ENCODE results near the gene CTDNEP1.

CTDNEP1 gene

DNA sequence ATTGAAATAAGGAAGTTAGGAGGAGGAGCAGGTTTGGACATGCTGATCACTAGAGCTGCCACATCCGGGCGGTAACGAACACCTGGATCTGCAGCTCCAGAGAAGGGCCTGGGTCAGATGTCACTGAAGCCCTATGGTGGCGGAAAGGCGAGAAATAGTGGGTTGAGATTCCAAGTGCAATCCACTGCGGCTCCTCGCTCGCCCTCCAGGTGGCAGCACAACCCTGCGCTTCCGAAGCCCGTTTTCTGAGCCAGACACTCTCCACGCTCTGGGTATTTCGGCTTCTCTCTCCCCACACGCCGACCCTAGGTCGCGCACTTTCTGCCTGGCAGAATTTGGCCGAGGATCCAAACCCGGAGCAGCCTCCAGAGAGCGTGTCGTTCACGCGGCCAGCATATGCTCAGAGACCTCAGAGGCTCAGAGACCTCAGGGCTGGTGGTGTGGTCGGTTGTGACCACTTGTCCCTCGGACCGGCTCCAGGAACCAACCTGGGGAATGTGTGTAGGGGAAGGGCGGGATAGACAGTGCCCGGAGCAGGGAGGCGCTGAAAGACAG is 29.1 kb upstream of the CTDNEP1 start:
- DNase-seq (ENCODE audit: low read depth in 4 of 4, low spot score in 1 of 4): peak; percentile 74 to 79 (median 76)

DNA sequence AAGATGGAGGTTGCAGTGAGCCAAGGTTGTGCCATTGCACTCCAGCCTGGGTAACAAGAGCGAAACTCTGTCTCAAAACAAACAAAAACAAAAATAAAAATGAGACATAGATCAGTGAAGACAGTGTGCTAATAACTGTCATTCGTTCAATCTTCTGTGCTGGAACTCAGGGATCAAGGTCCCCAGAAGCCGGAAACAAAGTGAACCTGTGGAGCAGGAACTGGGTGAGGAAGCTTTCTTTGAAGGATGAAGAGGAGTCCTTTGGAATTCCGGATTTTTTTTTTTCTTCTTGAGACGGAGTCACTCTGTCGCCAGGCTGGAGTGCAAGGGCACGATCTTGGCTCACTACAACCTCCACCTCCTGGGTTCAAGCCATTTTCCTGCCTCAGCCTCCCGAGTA is 27.9 kb upstream of the CTDNEP1 start:
- DNase-seq (ENCODE audit: low read depth in 4 of 4, low spot score in 1 of 4): no peak

DNA sequence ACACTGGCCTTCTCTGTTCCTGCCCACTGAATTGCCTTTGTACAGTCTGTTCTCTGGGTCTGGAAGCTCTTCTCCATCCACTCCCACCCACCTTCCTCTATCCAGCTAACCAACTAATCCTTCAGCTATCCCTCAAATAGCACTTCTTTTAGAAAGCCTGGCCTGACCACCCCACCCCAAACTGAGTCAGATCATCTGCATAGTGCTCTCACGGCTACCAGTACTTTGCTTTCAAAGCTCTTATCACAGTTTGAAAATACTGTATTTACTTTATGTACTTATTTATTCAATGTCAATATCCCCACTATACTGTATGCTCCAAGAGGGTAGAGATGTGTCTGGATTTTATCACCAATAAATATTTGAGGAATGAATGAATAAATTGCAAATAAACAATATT is 15.2 kb upstream of the CTDNEP1 start:
- no peak for DNase-seq (ENCODE audit: low read depth in 4 of 4, low spot score in 1 of 4)

DNA sequence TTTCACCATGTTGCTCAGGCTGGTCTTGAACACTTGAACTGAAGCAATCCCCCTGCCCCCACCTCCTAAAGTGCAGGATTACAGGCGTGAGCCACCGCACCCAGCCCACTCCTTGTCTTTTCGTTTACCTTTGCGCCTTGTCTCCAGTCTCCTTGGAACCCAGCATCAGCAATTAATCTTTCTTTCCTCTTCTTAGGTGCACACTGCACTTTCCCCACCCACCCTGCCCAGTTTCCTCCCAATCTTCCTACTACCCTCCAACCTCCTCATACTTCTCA is 12.2 kb upstream of the CTDNEP1 start:
- no peak for DNase-seq (ENCODE audit: low read depth in 4 of 4, low spot score in 1 of 4)

DNA sequence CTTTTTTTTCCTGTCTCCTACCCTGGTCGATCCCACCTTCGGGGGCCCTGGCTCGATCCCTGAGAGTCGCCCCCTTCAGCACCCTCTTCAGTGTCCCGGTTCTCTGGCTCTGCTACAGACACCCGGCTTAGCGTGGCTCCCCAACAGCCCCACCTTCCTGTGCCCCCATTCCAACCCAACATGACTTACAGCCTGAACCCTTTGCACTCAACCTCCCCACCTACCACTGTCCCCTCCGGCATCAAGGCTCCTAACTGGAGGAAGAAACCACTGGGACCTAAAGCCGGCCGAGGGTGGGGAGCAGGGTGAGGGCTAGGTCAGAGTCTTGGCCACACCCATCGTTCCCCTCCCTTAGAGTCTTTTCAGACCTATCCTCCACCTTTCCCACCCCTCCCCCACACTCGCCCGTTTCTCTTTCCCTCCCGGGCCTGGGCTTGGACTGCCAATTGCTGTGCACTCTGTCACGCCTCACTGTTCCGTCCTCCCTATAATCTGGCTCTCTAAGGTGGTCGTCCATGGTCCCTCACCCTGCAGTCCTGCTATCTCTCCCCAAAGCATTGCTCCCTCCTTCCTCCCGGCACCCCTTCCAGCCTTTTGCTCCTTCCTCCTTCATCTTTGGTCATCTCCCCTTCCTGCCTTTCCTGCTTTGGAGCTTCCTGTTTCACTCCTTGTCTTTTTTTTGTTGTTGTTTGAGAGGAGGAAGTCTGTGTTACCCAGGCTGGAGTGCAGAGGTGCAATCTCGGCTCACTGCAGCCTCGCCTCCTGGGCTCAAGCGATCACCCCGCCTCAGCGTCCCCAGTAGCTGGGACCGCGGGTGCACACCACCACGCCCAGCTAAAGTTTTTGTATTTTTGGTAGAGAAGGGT is 11.6 kb upstream of the CTDNEP1 start:
- DNase-seq (ENCODE audit: low read depth in 4 of 4, low spot score in 1 of 4): no peak

DNA sequence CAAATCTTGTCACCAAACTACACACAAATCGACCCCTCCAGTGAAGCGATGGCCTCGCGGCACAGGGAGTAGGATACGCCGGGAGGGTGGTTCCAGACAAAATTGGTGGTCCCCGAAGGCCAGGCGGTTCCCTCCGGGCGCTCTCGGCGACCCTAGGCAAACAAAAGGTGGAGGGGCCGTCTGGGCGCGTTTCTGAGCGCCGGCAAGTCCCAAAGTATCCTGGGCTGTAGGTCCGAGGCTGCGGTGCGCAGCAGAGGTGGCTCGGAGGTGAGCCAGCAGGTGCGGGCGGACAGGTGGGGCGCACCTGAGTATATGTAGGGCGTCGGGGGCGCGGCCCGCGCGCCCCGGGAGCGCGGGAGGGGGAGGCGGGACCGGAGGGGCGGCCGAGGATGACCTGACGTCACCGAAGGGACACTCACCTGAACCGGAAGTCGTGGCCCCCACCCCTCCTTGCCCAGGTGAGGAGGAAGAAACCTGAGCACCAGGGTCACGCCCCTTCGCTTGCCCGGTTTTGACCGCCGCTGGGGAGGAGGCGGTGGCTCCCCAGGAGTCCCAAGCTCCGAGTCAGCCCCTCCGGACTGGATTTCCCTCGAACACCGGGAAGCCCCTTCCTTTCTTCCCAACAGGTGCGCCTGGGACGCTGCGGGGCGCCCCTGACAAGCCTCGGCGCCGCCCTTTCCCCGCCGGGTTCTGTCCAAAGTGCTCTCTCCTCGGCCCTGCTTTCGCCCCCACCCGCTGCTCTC is 10.8 kb upstream of the CTDNEP1 start, which contains the start of gene CLDN7:
Gene CLDN7 (minus strand): TSS at position 287 of the 743 bp plus-strand sequence. CDS start 435 bp downstream, outside the sequence.
- DNase-seq (ENCODE audit: low read depth in 4 of 4, low spot score in 1 of 4): no peak

DNA sequence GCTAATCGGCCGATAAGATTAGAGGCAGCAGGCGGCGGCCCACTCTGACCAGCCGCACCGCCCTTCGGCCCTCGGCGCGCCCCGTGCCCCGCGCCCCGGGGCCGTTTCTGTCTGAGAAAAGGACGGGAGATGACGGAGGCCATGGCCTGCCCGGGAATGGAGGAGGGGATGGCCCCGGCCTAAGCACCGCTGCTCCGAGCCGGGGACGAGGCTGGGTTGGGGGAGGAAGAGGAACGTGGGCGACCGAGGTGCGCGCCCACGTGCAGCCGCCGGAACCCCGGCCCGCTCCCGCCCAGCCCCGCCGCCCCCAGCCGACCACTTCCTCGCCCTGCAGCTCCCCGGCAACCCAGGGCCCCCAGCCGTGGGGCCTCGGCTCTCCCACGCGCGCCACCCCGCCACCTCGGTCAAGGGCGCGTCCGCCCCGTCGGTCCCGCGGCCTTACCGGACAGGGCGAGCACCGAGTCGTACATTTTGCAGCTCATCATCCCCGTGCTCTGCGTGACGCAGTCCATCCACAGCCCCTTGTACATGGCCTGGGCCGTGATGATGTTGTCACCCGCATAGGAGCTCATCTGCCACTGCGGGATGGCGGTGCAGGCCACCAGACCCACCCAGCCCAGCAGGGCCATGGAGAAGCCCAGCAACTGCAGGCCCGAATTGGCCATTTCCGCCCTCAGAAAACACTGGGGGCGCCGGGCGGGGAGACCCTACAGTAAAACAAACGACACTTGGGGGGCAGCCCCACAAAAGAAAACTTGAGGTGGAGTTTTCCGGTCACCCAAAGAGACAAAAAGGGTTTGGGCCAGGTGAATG is 10.1 kb upstream of the CTDNEP1 start:
- no peak for DNase-seq (ENCODE audit: low read depth in 4 of 4, low spot score in 1 of 4)

DNA sequence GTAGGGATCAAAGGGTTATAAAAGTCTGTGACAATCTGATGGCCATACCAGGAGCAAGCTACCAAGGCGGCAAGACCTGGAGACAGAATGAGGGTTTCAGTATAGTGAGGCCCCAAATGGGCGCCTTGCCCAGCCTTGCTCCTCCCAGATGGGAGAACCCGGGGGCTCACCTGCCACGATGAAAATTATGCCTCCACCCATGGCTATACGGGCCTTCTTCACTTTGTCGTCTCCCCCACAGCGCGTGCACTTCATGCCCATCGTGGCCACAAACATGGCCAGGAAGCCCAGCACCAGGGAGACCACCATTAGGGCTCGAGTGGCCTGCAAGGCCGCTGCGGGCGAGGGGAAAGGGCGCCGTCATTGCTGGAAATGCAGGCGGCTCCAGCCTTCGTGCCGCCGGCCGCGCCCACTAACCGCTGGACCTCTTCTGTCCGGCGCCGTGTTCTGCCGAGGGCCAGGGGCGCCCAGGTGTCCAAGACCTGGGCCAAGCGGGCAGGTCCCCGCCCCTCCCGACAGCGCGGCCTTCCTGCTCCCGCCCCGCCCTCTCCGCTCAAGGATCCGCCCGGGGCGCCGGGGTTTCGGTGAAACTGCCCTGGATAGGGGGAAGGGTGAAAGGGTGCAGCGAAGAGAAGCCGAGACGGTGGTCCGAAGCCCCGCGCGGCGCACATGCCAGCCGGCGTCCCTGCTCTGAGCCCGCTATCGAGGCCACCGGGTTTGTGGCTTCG is 9.3 kb upstream of the CTDNEP1 start:
- no peak for DNase-seq (ENCODE audit: low read depth in 4 of 4, low spot score in 1 of 4)

DNA sequence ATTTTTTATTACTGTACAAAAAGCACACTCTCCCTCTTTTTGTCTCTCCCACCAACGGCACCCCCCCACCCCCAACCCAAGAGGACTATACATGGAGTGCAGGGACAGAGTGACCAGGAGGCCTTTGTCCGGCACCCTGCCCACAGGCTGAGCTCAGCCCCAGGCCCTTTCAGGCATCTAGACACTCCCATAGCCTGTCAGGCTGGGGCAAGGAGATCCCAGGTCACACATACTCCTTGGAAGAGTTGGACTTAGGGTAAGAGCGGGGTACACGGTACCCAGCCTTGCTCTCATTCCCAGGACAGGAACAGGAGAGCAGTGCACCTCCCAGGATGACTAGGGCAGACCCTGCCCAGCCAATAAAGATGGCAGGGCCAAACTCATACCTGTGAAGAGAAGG is 8.6 kb upstream of the CTDNEP1 start:
- no peak for DNase-seq (ENCODE audit: low read depth in 4 of 4, low spot score in 1 of 4)

DNA sequence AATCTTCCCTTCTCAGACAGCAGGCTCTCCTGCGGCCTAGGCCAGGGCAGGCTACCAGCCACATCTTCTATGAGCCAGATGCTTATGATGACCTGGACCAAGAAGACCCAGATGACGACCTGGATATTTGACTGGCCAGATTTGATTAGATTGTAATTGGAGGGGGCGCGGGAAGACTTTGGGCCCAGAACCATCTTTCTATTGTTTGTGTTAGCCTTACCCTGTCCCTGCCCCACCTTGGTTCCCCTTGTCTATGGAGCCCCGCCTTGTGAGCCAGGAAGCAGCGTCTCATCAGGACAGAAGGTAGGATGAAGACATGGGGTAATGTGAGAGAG is 8.0 kb upstream of the CTDNEP1 start:
- no peak for DNase-seq (ENCODE audit: low read depth in 4 of 4, low spot score in 1 of 4)

DNA sequence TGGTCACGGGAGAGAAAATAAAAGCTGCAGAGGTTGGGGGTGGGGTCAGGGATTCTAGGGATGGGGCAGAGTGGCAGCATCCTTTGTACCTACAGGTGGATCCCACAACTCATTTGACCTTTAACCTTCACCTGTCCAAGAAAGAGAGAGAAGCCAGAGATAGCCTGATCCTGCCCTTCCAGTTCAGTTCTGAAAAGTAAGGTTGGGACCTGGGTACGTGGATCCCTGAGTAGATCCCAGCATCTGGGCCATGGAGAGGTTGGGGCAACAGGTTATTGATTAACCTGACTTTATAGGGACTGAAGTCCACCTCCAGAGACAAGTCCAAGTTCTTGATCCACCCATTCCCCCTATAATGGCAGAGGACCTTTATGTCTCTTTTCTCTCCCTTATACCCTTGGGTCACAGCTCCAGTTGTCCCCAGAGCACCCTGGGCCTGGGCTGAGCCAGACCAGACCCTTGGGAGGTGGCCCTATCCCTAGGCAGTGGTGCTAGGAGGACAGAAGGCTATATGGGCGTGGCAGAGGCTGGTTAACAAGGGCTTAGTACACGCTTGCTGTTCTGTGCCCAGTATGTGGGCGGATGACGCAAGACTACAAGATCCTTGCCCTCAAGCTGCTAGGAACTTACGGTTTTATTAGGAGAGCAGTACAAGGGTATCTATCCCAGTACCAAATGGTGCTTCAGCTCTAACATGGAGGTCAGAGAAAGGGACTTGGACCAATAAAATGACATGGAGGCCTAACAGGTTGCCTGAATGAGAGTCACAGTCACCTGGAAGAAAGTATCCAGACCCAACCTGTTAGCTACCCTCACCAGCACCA is 7.4 kb upstream of the CTDNEP1 start:
- DNase-seq (ENCODE audit: low read depth in 4 of 4, low spot score in 1 of 4): no peak

DNA sequence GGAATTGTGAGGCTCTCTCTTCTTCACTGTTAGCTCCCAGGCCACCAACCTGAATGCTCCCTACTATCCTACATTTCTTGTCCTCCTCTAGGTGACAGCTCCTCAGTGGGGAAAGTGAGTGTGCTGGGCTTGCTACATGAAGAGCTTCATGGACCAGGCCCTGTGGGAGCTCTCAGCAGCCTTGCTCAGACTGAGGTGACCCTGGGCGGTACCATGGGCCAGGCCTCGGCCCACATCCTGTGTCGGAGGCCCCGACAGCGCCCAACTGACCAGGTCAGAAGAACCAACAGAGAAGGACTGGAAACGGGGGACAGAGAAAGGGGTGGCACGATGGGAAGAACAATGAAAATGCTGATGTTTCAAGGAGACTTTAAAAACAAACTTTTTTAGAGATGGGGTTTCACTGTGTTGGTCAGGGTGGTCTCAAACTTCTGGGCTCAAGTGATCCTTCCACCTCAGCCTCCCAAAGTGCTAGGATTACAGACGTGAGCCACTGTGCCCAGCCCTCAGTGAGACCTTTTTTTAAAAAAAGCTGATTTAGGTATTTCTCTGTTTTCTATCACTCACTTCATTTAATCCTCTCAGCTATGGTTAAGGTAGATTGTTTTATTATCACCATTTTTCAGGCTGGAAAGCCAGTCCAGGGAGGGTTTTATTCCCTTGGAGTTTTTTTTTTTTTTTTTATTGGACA is 5.4 kb upstream of the CTDNEP1 start:
- no peak for DNase-seq (ENCODE audit: low read depth in 4 of 4, low spot score in 1 of 4)

DNA sequence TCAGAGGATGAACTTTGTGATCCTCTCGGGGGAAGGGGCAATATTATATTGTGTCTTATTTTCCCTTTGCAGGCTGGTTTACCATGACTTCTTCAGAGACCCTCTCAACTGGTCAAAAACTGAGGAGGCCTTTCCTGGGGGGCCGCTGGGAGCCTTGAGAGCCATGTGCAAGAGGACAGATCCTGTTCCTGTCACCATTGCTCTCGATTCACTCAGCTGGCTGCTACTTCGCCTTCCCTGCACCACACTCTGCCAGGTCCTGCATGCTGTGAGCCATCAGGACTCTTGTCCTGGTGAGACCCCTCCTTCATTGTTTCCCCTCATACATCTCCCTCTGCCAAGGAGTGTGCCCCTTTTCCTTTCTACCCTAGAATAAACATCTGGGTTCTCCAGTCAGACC is 3.0 kb upstream of the CTDNEP1 start:
- no peak for DNase-seq (ENCODE audit: low read depth in 4 of 4, low spot score in 1 of 4)

DNA sequence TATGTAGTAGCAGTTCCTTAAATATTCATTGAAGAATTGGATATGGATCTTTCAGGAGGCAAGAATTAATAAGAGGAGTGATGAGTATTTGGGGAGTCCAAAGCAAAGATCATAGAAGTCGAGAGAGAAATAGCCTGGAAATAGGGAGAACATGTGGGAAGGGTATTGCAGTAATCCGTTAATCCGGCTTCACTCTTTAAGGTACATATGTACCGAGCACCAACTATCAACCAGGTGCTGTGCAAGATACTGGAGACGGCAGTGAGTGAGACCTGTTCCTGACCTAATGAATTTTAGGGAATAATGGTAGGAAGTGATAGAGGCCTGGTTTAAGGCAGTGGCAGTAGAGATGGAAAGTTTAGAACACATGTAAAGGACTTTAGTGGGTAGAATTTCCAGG is 1.5 kb upstream of the CTDNEP1 start:
- DNase-seq (ENCODE audit: low read depth in 4 of 4, low spot score in 1 of 4): no peak

DNA sequence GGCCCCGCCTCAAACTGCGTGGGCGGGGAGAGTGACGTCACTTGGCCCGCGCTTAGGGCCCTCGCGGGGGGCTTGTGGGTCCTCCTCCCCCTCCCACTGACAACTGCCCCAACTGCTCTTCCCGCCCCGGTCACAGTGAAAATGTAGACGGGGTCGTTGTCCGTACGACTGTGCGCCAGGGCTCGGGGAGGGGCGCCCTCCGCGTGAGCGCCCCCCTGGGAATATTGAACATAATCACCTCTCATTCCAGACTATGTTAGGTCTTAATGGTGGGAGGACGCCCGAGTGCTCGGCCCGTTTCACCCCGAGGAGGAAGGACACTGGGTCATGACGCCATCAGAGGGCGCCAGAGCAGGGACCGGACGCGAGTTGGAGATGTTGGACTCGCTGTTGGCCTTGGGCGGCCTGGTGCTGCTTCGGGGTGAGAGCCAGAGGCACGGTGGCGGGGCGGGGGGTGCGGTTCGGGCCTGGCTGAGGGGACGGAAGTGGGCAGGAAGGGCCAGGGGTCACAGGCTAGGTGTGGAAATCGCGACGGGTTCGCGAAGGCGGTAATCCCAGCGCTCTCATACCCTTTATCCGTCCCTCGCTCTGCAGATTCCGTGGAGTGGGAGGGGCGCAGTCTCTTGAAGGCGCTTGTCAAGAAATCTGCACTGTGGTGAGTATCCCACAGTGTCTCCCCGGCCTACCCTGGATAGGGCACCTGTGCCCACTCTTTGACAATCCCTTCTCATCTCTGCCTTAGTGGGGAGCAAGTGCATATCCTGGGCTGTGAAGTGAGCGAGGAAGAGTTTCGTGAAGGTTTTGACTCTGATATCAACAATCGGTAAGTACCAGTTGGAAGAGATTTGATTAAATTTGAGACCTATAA is 876 bp upstream of the CTDNEP1 start, which contains the start of gene ELP5:
Gene ELP5 (plus strand): TSS at position 40 of the 868 bp plus-strand sequence. CDS start 336 bp downstream, at position 376.
- DNase-seq (ENCODE audit: low read depth in 4 of 4, low spot score in 1 of 4): peak; percentile 71 to 85 (median 79)

DNA sequence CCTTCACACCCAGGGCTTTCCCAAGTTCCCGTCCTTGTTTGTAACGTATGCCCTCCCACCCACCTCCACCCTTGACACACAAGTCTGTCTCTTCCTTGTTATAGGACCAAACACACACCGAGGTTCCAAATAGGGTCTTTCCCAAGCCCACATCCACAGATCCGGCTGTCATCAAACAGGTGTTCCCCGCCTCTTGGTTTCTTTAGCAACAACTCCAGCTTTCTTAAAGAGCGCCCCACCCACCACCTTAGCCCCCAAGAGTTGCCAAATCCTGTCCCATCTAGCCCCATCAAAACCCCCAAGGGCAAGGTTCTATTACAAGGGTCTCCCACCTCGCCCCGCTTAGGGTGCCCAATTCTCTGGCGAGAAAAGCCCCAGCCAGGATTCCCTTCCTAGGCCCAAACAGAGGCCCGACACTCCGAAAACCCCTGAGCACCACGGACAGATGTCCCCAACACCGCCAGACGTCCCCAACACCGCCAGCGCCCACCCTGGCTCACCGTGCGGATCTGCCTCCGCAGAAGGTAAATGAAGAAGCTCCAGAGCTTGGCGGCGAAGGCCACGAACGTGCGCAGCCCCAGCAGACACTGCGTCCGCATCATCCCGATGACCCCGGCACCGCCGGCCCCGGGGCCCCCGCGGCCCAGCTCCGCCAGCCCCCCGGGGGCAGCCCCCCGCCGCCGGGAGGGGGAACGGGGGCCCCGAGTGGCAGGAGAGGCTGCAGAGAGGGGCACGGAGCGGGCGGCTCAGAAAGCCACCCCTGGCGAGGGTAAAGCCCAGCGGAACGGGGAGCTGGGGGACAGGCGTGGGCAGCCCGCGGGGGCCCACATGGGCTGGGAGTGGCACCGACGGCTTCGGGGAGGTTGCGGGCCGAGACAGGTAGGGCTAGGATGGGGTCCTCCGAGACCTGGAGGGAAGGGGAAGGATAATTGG is 573 bp downstream of the CTDNEP1 start:
- DNase-seq (ENCODE audit: low read depth in 4 of 4, low spot score in 1 of 4): no peak

DNA sequence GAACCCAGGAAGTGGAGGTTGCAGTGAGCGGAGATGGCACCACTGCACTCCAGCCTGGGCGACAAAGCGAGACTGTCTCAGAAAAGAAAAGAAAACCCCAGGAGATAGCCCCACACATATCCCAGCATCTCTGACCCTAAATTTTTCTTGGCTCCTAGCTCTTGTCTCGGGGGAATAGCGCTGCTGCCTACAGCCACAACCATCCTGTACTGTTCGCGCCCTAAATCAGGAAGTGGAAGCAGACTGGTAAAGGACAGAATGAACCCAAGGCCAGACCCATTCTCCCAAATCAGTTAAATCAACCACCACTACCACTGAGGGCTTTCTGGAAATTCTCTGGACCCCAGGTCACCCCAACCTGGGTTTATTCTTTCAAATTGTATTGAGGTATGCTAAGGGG is 1.7 kb downstream of the CTDNEP1 start:
- DNase-seq (ENCODE audit: low read depth in 4 of 4, low spot score in 1 of 4): no peak
